ENCODE results near the gene MAOB.

DNA sequence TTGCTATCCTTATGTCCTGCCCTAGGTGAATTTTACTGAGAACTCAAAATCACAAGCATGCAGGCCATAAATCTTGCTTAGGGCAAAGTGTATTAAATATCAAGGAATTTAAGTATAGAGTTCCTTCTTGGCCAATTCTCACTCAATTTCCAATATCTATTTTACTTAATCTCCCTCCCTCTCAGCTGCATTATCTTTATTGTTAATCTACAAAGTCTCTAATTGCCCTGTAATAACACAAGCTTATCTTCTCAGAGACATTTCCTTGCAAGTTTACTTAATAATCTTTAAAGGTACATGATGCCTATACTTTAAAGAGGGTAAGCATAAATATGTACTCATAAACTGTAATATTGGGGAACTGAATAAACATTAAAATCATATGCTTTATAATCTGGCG is 26.9 kb upstream of the MAOB start:
- TF ChIP-seq, protein P1, sequence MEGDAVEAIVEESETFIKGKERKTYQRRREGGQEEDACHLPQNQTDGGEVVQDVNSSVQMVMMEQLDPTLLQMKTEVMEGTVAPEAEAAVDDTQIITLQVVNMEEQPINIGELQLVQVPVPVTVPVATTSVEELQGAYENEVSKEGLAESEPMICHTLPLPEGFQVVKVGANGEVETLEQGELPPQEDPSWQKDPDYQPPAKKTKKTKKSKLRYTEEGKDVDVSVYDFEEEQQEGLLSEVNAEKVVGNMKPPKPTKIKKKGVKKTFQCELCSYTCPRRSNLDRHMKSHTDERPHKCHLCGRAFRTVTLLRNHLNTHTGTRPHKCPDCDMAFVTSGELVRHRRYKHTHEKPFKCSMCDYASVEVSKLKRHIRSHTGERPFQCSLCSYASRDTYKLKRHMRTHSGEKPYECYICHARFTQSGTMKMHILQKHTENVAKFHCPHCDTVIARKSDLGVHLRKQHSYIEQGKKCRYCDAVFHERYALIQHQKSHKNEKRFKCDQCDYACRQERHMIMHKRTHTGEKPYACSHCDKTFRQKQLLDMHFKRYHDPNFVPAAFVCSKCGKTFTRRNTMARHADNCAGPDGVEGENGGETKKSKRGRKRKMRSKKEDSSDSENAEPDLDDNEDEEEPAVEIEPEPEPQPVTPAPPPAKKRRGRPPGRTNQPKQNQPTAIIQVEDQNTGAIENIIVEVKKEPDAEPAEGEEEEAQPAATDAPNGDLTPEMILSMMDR (IDR thresholded peaks at IDR 0.05): no peak
- no peak for TF ChIP-seq POLR2A (IDR thresholded peaks at IDR 0.05)
